AG04450 (cell line): Measurements from ENCODE around the gene GPC6. TPM values are rescaled to one million over a fixed set of nuclear protein-coding genes. Genes with fewer than 3 reads are reported as not detected.

ENCODE experiments used
- CTCF ChIA-PET: fragments of 300-600, 350-600 bp; formaldehyde crosslinking; extraction: SDS; loops from one replicate; lab custom pipeline; 2022; ENCODE audit warnings: antibody characterized with exemption, inconsistent platforms; lab: Charles Lee
- POLR2A ChIA-PET: fragments of 350-600 bp; formaldehyde crosslinking; extraction: SDS; loops from one replicate; lab custom pipeline; 2021; ENCODE audit warnings: antibody characterized with exemption, inconsistent platforms; lab: Yijun Ruan, JAX
- DNase-seq: peaks from one replicate; pipeline ENCODE4 v3.0.0-alpha.2; 2011; ENCODE audit warnings: low read depth, low spot score
- H3K27ac ChIP-seq: one replicate; pipeline ENCODE4 v1.5.1; 2012; ENCODE audit warnings: low read depth, low read length, control low read depth
- H3K27me3 ChIP-seq: one replicate; pipeline ENCODE4 v1.6.0; 2012; ENCODE audit warnings: low read length; ENCODE audit not compliant: control insufficient read depth, insufficient read depth
- H3K4me3 ChIP-seq: 2 replicates; pipeline ENCODE4 v1.5.1; 2011; ENCODE audit warnings: mild to moderate bottlenecking, low read depth, low read length, control low read depth
- H3K9me3 ChIP-seq: 2 replicates; pipeline ENCODE4 v1.5.1; 2012; ENCODE audit warnings: low read length; ENCODE audit not compliant: control insufficient read depth, insufficient read depth
- polyA plus RNA-seq: library from polyadenylated mRNA; depleted of rRNA; stranded (reverse); fragments of >200 nt; gene quantifications from 2 replicates; pipeline ENCODE4 v1.2.3, GENCODE V29; 2011
- TF ChIP-seq, protein P1 (sequence below): IDR thresholded peaks from 2 replicates; pipeline ENCODE4 v1.5.1; 2011; ENCODE audit warnings: low read depth, low read length, control low read depth, inconsistent platforms

GPC6 gene
- polyA plus RNA-seq, 1 experiment, result 40.4 TPM

DNA sequence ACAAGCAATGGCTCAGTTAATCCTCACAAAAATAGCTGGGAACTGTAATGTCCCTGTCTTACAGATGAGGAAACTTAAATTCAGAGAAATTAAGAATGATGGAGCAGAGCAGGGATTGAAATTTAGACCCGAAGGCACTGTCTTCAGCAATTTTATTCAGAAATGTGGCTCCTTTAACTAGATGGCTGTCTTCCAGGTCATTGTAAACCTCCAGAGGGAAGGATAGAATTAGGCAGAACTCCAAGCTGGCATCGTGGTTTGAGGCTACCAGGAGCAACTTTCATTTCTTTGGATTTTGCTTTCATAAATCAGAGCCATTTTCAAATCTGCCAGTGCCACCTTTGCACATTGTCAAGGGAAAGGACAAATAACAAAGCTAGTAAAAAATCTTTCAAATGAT is 913.9 kb downstream of the GPC6 start:
- Histone ChIP-seq H3K27me3 (no peaks in the 10 kb centered on the region), H3K9me3 (no peaks in the 10 kb centered on the region), H3K4me3 (no peak overlapping the region), H3K27ac (no peak overlapping the region)
- ChIA-PET POLR2A (no interaction called here), CTCF (no interaction called here)
- TF ChIP-seq, protein P1, sequence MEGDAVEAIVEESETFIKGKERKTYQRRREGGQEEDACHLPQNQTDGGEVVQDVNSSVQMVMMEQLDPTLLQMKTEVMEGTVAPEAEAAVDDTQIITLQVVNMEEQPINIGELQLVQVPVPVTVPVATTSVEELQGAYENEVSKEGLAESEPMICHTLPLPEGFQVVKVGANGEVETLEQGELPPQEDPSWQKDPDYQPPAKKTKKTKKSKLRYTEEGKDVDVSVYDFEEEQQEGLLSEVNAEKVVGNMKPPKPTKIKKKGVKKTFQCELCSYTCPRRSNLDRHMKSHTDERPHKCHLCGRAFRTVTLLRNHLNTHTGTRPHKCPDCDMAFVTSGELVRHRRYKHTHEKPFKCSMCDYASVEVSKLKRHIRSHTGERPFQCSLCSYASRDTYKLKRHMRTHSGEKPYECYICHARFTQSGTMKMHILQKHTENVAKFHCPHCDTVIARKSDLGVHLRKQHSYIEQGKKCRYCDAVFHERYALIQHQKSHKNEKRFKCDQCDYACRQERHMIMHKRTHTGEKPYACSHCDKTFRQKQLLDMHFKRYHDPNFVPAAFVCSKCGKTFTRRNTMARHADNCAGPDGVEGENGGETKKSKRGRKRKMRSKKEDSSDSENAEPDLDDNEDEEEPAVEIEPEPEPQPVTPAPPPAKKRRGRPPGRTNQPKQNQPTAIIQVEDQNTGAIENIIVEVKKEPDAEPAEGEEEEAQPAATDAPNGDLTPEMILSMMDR, result no peak
- DNase-seq, result no peak

DNA sequence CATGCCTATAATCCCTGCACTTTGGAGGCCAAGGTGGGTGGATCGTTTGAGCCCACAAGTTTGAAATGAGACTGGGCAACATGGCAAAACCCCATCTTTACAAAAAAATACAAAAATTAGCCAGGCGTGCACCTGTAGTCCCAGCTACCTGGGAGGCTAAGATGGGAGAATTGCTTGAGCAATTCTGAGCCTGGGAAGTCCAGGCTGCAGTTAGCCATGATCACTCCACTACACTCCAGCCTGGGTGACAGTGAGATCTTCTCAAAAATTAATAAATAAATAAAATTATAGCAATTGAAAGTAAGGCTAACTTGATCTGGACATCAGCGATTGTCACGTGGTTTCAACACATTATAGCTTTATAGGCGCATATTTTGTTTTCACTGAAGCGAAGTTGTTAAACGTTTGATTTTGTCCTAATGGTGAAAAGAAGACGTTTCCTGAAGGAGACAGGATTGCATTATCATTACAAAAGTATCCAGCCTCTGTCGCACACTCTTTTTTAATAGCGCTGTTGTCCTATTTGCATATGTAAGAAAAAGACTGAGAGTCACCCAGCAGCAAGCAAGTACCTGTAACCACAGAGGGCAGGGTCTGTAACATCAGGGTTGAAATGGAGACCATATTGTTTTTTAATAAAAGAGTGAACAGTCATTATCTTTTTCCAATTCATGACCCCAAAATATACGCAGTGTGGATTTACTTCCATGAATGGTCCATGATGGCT is 917.2 kb downstream of the GPC6 start:
- TF ChIP-seq, protein P1, result no peak
- ChIA-PET CTCF (no interaction called here), POLR2A (no interaction called here)
- no peak for DNase-seq
- Histone ChIP-seq H3K9me3 (no peaks in the 10 kb centered on the region), H3K27ac (no peak overlapping the region), H3K27me3 (no peaks in the 10 kb centered on the region), H3K4me3 (no peak overlapping the region)

DNA sequence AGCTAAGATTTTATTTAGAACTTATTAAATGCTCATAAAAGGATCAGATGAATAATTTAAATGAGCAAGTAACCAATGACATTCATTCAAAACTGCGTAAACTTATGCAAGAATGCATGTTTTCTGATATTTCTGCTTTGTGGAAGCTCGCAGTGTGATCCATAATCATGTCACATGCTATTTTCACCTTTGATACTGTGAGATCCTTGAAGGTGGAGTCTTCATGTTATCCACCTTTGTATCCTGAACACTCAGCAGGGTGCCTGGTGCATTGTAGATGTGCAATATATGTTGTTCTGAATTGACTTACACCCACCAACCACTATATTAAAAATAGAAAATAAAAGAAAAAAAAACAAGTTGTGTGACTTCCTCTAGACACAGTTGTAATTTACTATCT is 919.4 kb downstream of the GPC6 start:
- no peak overlapping the region for H3K27ac ChIP-seq
- CTCF ChIA-PET, result interaction anchor here (0.9 kb wide), 1 partner anchor 216 kb away, joined by 3 read pairs; no protein-coding TSS in a partner anchor
- no peaks in the 10 kb centered on the region for H3K27me3 ChIP-seq
- H3K4me3 ChIP-seq, result no peak overlapping the region
- TF ChIP-seq, protein P1, result no peak
- H3K9me3 ChIP-seq, result no peaks in the 10 kb centered on the region
- POLR2A ChIA-PET, result no interaction called here
- DNase-seq, result no peak

DNA sequence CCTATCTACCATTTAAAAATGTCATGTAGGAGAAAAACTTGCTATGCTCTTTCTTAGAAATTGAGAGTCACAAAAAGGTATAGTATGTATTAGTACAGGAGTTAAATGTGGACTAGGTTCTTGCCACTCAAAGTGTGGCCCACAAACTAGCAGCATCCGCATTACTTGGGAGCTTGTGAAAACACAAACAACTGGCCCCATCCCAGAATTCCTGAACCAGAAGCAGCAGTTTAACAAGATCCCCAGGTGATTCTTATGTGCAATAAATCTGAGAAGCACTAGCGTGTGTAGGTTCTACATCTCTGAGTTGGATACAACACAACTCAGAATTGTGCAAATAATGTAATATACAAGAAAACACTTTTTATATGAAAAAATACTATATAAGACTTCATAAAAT is 927.0 kb downstream of the GPC6 start:
- ChIA-PET CTCF (no interaction called here), POLR2A (no interaction called here)
- no peak overlapping the region for H3K4me3 ChIP-seq
- DNase-seq, result no peak
- no peak overlapping the region for H3K27ac ChIP-seq
- TF ChIP-seq, protein P1, result no peak
- H3K9me3 ChIP-seq, result no peaks in the 10 kb centered on the region
- no peaks in the 10 kb centered on the region for H3K27me3 ChIP-seq

DNA sequence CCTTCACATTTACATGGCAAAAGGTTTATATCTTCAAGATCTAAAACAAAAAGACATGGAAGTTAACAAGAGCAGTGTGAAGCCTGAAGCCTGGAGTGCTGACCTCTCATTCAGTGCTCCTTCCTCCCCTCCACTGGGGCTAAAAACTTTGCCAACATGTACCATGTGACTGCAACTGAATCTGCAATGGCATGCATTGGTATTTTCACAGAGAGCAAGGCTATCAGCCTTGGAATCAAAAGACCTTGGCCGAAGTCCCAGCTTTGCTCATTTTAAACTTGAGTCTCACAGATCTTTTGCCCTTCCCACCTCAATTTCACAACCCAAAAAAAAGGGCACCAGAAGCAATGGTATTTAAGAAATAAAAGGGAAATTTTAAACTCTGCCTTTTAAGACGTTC is 927.8 kb downstream of the GPC6 start:
- H3K27me3 ChIP-seq, result no peaks in the 10 kb centered on the region
- CTCF ChIA-PET, result interaction anchor here (1.0 kb wide), 1 partner anchor 18 kb away, joined by 3 read pairs; no protein-coding TSS in a partner anchor
- no peak overlapping the region for H3K27ac ChIP-seq
- H3K9me3 ChIP-seq, result no peaks in the 10 kb centered on the region
- TF ChIP-seq, protein P1, result no peak
- H3K4me3 ChIP-seq, result no peak overlapping the region
- POLR2A ChIA-PET, result no interaction called here
- no peak for DNase-seq
